Ramos (cell line): ENCODE results near the gene FBXW5.

Experiments used
- in situ Hi-C: fragments of 300-500 bp; cut with MboI; formaldehyde crosslinking; loops from one replicate; pipeline ENCODE4 v1.14.3; 2022; ENCODE audit warnings: low sequenced_read_pairs; ENCODE audit not compliant: unreplicated experiment

The FBXW5 gene

GRCh38 chr9:136944519-136945332 is at the start of gene FBXW5, which contains the start of gene C8G:
FBXW5 (minus strand) TSS chr9:136944738; CDS start chr9:136944083, 655 bp downstream.
C8G (plus strand) TSS chr9:136945243; CDS start chr9:136945321, 78 bp downstream.
- in situ Hi-C loops = no loop called here

GRCh38 chr9:136992819-136993369 is 48.4 kb upstream of the FBXW5 start:
- in situ Hi-C loops = no loop called here

GRCh38 chr9:136991993-136992818 is 47.7 kb upstream of the FBXW5 start, which contains the start of gene PAXX:
PAXX (plus strand) TSS chr9:136992422; CDS start chr9:136992444, 22 bp downstream.
- in situ Hi-C loops = no loop called here

GRCh38 chr9:136990242-136990911 is 45.8 kb upstream of the FBXW5 start:
- in situ Hi-C loops = no loop called here

- in situ Hi-C loops = no loop called here
Observed at GRCh38 chr9:136988872-136989271, 44.3 kb upstream of the FBXW5 start.

GRCh38 chr9:136985853-136986252 is 41.3 kb upstream of the FBXW5 start:
- in situ Hi-C loops = no loop called here

GRCh38 chr9:136985027-136985602 is 40.6 kb upstream of the FBXW5 start:
- in situ Hi-C loops = no loop called here

GRCh38 chr9:136984464-136985026 is 40.0 kb upstream of the FBXW5 start:
- in situ Hi-C loops = no loop called here

- in situ Hi-C loops = no loop called here
Observed at GRCh38 chr9:136983656-136984314, 39.2 kb upstream of the FBXW5 start.

GRCh38 chr9:136983167-136983566 is 38.6 kb upstream of the FBXW5 start:
- in situ Hi-C loops = no loop called here

GRCh38 chr9:136982232-136983051 is 37.9 kb upstream of the FBXW5 start, which contains the start of gene LCNL1:
LCNL1 (plus strand) TSS chr9:136982993; CDS start chr9:136983587, 594 bp downstream.
- in situ Hi-C loops = no loop called here

GRCh38 chr9:136981588-136982231 is 37.2 kb upstream of the FBXW5 start:
- in situ Hi-C loops = no loop called here

- in situ Hi-C loops = no loop called here
Observed at GRCh38 chr9:136980669-136981478, 36.3 kb upstream of the FBXW5 start.

GRCh38 chr9:136979769-136980587 is 35.4 kb upstream of the FBXW5 start:
- in situ Hi-C loops = no loop called here

GRCh38 chr9:136978865-136979544 is 34.5 kb upstream of the FBXW5 start:
- in situ Hi-C loops = no loop called here
